ENCODE results near the gene DCDC1.

DCDC1 gene

DNA sequence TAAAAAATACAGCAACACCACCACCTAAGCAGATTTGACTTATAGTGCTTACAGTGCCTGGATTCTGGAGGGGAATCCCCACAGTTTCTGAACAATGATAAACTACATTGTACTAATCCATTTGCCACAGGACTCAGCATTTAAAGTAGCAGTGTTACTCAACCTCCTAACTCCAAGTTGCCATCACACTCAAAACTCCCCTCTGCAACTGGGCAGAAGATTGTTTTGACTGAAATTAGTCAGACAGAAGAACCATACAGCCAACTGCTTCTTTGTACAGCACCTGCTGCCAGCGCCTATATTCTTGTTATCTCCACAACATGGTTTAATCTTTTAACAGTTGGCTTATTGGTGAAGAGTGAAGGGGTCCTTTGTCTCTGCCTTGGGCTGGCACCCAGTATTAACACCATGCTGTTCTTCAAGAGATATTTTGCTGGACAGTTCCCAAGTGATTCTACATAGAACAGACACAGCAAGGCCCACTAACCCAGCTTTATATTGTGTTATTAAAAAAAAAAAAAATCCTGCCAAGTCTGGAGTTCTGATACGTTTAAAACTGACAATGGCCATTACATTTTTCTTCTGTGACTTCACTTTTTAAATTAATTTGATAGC lies 273.2 kb downstream of the DCDC1 start:
- DNase-seq = no peak

DNA sequence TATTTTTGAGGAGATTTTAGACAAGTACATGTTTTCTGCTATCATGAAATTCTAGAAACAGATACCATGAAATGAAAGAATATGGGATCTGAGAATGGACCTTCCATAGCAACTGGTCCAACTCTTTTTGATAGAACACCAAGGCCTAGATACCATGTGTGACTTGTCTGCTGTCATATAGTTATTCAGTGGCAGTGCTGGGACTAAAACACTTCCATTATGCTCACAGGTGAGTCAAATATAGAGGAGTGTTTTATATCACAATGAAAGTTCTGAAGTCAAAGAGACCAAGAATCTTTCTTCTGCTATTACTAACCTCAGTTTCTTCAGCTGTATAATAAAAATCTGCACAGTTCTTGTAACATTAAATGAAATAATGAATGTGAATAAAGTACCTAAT lies 276.9 kb downstream of the DCDC1 start:
- DNase-seq = no peak

DNA sequence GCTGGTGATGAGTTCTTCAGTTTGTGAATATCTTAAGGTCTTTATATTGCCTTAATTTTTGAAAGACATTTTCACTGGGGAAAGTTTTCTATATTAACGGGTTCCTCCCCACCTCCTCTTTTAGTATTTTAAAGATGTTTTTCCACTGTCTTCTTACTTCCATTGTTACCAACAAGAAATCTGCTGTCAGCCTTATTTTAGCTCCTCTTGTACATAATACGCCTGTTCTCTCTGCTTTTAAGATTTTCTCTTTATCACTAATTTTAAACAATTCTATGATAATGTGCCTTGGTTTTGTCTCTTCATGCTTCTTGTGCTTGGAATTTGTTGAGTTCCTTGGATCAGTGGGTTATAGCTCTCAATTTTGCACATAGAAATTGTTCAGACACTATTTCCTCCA lies 280.4 kb downstream of the DCDC1 start:
- no peak for DNase-seq

DNA sequence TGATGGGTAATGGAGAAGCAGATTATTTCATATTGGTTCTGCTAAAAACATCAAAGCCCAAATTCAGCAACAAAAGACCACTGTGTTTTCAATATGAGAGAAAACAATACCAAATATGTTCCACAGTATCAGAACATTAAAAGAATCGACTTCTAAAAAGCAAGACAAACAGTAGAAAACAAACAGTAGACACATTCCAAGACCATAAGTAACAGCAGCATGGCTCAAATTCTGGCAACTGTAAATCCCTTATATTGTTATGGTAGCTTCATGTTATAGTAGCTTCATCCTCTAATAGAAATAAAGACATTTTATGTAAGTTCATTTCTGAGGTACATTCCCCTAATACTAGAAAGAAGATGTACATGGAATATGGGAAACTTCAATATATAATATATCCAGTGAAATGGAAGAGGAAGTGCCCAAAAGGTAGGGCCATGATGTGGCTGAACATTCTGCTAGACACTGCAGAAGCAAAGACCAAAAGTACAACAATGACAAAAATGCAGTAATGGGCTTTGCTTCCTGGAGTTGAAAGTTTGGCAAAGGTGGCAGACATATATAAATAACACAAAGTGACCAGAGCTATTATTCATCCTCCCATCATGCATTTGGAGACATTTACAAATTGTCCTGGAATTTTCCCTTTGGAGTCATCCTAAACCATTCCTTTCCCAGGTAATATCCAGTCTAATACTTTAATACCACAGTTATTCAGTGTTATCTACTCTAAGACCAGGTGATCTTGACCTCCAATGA lies 299.9 kb downstream of the DCDC1 start:
- DNase-seq = no peak

DNA sequence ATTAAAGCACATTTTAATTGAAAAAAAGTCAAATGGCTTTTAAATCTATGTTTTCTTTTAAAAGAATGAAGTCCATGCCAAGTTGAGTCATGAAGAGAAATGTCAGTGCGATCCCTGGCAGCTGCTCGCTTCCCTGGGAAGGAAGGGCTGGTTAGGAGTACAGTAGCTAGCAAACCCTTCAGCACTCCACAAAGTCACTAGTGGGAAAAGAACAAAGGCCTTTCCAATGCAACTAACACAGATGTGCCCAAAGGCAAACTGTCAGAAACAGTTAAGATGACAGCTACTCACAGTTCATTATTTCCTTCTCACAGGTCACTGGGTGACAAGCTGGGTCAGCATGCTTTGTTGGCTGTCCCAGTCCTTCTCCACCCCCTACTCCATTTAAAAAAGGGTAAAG lies 308.7 kb downstream of the DCDC1 start:
- no peak for DNase-seq

DNA sequence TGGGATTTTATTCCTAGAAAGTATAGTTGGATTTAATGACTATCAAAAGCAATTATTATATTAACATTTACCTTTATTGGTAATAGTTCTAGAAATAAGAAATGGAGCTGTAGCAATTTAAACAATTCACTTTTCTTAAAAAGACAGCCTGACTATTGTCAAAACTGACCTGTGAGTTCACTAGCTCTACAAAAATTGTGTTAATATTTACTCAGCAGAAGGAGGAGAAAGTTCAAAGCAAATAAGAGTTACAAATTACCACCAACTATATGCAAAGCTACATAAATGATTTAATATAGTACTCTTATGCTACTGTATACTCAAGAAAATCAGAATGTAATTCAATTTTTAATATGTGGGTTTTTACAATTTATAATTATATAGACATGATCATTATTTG lies 310.0 kb downstream of the DCDC1 start:
- DNase-seq = no peak

DNA sequence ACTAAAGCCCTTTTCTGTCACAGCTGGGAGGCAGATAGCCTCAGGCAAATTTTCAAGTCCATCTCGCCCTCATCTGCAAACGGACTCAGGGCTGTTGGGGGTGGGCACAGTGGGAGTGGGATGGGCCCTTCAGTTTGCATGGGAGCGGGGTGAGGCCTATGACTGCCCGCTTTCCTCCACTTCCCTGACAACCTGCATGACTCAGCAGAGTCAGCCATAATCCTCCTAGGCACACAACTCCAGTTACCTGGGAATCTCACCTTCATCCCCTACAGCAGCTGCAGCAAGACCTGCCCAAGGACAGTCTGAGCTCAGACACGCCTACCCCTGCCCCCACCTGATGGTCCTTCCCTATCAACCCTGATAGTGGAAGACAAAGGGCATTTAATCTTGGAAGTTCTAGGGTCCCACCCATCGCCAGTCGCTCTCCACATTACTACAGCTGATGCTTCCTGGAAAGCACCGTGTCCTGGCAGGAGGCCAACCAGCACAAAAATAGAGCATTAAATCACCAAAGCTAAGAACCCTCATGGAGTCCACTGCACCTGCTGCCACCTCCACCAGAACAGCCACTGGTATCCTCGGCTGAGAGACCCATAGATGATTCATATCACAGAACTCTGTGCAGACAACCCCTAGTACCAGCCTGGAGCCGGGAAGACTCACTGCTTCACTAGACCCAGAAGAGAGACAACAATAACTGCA lies 319.3 kb downstream of the DCDC1 start:
- DNase-seq = no peak

DNA sequence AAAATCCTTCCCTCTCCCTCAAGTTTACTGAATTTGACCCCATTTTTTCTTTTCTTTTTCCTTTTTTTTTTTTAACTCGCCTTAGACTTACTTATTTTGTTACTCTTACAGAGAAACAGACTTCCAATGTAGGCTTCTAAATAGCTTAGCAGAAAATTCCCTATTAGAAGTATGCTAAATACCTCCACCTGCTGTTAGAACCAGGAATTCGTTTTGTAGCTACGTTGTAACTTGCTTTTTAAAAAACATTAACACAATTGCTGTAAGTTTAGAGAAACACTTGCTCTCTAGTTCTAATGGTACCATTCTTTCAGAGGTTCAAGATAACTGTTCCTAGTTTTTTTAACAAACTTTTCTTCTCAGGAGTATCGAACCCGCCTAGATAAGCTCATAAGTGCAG lies 324.2 kb downstream of the DCDC1 start:
- no peak for DNase-seq

DNA sequence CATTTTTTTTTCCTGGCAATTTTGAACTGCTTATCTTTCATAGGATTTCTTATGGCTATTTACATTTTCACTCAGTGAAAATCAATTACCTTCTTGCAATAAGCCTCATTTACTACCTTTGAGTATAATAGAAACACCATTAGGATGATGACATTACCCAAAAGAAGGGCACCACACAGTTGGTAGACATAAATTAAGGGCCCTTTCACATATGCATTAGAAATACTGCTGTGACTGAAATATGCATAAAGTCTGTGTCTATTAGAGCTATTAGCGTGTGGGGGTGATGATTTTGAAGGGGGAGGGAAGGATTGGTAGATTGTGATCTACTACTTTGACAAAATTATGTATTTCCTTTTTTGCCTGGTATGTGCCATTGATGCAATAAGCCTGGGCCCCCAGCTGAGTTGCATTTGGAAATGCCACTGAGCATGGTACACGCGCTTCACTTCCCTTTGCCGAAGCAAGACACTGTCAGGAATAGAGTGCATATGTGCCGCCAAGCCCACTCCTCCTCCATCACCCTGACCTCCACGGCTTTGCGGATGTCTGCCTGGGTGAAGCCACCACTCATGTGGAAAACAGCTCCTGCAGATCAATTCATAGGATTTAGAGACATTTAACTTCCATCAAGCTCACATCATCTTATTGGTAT lies 339.3 kb downstream of the DCDC1 start:
- no peak for DNase-seq

DNA sequence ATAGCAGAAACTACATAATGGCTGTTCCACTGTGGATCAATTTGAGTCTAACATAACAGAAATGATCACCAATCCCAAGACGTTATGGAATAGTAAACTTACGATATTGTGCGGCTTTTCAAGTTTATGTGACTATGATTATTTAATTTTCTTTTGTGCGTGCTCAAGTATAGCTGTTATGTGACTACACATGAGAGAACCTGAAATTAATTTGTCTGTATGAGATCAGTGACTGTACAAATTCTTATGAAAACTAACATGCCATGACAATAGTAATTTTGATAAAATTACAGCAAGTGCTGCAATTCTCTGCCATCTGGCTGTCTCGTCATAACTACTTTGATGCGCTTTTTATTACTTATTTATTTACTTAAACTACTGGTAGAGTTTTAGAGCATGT lies 343.2 kb downstream of the DCDC1 start:
- no peak for DNase-seq

DNA sequence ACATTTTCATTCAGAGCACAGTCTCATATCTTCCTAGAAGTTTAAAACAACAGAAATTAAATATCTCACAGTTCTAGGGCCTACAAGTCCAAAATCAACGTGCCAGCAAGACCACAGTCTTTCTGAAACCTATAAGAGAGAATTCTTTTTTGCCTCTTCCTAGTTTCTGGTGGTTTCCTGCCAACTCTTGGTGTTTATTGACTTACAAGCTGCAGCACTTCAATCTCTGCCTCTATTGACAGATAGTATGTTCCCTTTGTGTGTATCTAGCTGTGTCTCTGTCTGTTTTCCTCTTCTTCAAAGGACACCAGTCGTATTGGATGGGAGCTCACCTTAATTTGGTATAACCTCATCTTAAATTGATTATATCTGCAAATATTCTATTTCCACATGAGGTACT lies 347.5 kb downstream of the DCDC1 start:
- DNase-seq = no peak

DNA sequence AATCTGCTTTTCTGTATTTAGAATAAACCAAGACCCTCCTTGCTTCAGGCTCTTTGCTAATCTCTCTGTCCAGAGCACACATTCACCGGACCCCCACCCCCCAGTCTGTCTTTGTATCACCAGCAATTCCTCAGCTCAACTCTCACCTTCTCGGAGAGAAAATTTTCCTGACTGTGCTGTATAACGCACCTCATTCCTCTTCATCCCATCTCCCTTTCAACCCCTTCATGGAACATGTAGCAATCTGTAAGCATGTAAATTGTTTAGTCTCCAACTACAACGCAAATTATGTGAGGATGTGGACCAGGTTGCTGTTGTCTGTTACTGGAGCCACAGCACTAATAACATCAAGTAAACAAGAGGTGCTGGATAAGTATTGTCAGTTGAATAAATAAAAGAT lies 349.8 kb downstream of the DCDC1 start:
- DNase-seq = no peak

DNA sequence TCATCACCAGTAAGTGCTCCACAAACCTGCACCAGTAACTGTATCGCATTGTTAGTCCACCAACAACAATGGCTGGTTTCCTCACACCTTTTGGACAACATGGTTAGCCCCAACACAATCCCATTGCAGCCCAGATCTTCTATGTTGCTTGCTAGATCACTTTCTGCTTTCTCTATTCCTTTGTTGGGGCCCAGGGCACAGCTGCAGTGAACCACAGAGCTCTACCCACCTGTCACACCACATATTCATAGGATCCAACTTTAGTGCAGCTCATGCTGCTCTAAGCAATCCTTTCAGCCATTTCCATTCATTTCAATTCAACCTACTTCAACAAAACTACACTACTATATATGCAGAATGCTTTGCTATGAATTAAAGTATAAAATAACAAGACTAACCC lies 364.3 kb downstream of the DCDC1 start:
- DNase-seq = no peak

DNA sequence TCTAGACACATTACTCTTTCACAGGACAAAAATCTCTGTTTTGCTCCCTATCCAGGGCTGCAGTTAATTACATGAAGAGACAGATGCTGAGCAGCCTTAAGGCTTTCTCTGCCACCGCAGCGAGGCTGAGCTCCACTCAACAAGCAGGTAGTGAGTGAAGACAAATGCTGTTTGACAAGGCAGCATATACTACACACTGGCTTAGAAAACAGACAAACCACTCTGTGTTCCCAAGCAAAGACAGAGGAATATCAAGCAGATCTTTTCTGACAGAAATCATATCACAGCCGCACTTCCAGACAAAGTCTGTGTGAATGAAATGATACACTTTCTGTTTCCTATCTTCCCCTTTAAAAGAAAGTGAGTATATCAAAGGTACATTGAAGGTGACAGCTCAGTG lies 368.1 kb downstream of the DCDC1 start:
- no peak for DNase-seq

DNA sequence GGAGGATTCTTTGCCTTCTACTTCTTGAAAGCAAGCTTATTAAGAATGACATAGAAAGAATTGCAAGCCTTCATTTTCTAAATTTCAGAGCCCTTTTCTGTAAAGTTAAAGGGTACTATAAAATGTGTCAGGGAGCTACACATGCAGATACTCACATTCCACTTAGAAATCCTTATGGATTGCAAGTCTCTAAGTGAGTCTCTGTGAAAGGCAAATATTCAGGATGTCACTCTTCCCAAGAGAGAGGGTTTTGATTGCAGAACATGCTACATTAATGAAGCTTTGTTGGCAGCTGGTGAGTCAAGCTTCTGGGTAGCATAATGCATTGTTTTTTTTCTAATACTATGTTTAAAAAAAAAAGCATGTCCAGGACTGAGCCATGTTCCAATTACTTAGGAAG lies 369.2 kb downstream of the DCDC1 start:
- DNase-seq = no peak

DNA sequence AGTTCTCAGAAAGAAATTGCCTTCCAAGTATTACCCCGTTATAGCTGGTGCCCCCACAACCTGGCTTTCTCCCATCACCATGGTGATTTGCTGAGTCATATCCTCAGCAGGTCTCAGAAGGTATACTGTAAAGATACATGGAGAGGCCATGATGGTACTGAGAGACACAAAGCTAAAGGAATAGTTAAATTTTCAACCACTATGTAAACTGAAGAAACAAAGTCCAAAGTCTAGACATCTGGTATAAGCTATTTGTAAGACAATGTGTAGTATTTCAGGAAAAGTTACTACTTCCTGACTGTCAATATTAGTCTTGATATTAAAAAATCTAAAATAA lies 377.1 kb downstream of the DCDC1 start:
- DNase-seq = no peak

DNA sequence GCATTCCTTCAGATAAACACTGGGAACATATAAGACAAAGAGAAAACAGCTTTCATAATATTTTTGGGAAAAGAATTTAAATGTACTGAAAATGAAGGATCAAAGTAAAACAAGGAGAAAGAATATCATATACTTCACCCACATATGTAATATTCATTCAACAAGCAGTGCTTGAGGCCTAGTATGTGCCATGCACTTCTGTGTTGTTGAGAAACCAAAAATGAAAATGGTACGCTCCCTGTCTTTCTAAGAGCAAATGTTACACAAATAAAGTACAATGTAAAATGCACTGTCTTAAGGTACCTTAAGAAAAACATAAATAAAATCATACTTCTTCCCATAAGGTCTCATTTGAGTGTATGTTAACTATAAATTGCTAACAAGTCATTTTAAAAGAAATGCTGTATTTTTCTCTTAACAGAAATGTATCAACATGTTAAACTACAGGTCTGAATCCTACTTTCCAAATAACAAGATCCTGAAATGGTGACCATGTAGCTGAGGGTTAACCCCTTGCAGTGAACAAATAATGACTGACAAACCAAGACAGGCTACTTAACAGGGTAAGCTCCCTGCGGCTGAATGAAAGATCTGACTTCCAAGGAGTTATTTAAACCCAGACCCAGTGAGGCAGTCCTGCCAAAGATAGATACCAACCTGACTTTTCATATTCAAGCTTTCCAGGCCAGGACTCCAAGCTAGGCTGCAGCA lies 377.6 kb downstream of the DCDC1 start:
- DNase-seq = no peak

DNA sequence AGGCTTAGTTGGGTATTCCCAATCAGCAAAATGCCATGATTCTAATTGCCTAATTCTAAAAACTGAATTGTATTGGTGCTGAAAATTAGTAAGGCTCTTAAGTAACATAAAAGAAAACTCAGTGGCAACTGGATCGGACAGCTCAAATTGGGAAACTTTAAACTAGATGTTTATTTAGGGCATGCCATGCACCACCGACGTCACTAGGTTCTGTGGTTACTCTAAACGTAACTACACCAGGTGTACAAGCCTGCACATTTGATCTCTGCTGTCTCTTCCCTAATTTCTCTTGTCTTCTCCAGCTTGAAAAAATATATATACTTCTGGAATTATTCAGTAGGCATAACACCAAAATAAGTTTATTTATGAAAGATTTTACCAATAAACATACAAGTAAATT lies 378.2 kb downstream of the DCDC1 start:
- DNase-seq = no peak

DNA sequence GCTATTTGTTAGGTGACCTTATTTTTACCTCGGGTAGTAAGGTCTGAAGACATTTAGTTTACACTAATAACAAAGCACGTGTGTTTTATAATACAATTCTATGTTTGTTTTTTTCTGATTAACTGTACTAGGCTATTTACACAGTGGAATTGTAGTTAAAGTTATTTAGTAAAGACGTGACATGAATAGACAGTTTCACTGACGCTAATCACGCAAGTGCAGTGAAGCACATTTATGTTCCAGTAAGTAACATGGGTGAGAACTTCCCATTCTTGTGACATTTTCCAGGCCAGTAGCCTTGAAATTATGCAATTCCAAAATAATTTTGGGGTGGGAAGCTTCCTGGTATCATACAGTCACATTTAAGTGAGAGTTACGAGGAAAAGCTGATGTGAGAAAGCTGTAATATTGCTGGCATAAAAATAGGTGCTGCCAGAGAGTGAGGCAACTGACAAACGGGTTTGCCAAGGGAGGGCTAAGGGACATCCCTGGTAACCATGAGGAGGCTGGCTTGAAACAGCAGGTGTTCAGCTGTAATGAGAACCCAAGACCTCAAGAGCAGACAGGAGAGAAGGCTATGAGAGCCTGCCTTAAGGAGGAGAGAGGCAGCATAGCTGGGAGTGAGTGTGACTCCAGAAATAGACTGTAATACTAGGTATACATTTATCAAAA lies 378.8 kb downstream of the DCDC1 start:
- no peak for DNase-seq

DNA sequence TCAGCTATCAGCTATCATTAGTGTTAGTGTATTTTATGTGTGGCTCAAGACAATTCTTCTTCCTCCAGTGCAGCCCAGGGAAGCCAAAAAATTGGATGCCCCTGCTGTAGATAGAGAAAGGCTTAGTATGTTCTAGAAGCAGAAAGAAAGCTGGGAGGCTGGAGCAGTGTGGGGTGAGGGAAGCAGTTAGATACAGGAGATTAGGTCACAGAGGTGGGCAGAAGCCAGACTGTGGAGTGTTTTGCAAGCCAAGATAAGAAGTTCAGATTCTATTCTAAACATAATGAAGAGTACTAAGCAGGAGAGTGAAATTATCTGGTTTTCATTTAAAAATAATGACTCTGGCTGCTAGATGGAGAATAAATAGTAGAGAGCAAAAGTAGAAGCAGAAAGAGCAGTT lies 381.7 kb downstream of the DCDC1 start:
- DNase-seq = no peak

DNA sequence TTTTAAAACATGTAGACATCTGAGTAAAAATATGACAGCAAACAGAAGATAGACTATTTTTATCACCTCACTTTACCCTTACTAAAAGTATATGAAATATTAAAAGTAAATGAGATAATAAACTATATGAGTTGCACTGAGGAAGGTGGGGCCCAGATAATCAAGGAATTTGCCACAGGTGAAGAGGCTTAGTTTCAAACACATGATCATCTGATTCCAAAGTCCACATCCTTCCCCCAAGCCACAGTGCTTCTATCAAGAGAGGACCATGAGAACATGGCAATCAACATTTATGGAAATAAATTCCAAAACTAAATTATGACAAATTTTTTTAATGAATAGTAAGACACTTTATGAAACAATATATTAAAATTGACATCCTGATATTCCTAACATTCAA lies 384.0 kb downstream of the DCDC1 start:
- no peak for DNase-seq

DNA sequence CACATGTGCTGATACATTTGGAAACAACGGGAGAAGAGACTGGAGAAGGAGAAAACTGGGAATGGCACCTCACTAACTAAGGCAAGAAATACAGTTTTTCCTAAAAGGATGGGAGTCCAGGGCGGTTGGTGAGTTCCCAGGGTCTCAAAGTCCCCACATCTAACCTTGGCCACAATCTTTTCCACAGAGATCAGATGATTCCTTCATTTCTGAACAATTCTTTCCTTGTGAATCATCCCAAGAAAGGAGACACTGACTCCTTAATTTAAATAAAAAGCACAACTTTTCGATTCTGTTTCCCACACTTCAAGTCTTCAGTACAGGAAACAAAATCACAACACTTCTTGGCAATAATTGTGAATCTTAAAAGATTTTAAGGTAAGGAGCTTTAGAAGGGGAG lies 384.7 kb downstream of the DCDC1 start:
- no peak for DNase-seq

DNA sequence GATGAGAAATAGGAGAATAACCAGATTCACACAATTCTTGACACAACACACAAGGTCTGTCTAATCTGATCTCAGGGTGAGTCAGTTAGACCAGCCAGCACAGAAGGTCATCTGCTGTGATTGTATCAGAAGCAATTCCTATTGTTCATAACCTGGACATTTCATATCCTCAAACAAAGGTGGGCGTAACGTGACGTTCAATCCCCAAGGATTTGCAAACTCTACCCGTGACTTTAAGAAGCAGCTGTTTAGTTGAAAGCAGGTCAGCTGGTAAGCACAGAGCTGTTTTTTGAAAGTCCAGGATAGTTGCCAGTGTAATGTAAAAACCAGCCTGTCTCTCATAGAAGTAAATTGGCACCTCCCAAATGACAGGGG lies 385.1 kb downstream of the DCDC1 start:
- no peak for DNase-seq

All from GDM1 (cell line).